GM21528 (cell line): ENCODE measurements around the gene CLEC14A.

Experiments used
- ATAC-seq: cut with Tn5 transposase; IDR thresholded peaks from one replicate; pipeline ENCODE4 v1.9.1; 2021; ENCODE audit warnings: mild to moderate bottlenecking, moderate library complexity; ENCODE audit not compliant: unreplicated experiment, low FRiP score

CLEC14A gene

DNA sequence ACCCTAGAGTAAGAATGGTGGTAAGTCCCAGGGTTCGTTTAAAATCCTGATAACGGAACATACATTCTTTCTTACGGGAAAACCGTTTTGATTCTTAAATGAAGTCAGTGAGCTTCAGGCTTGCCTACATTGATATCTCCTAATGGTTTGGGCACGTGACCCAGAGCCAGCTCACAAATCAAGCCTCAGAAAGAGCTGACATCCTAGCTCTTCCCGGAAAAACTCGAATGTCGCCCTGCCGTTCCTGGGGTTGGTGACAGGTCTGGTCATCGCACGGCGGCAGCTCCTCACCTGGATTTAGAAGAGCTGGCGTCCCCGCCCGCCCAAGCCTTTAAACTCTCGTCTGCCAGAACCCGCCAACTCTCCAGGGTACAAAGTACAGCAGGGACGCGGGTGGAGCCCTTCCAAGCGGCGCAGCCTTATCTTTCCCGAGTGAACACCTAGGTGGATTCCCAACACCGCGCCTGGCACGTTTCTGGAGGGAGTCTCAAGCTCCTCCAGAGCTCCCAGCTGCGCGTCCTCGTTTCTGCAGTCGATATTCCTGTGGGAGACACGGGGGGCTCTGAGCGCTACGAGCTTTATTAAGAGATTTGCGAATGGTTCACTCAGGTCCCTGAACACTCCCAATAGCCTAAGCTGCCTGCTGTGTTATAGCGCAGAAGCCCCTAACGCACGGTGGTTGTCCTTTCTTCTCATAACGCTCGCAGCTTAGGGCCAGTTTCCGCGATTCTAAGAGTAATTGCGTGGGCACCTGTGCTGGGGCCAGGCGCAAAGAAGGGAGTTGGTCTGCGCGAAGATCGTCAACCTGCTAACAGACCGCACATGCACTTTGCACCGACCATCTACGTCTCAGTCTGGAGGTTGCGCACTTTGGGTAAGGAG lies 47.9 kb downstream of the CLEC14A start, which contains the start of gene SSTR1:
SSTR1 (plus strand) TSS at position 169 of the 882 bp plus-strand sequence. CDS start 1,486 bp downstream, outside the sequence.
- ATAC-seq = no peak

- no peak for ATAC-seq
Measured at GRCh38 chr14:38207377-38207735, 48.5 kb downstream of the CLEC14A start.

- no peak for ATAC-seq
Measured at GRCh38 chr14:38206689-38207376, 49.1 kb downstream of the CLEC14A start.

- no peak for ATAC-seq
Measured at GRCh38 chr14:38205949-38206665, 49.8 kb downstream of the CLEC14A start.

DNA sequence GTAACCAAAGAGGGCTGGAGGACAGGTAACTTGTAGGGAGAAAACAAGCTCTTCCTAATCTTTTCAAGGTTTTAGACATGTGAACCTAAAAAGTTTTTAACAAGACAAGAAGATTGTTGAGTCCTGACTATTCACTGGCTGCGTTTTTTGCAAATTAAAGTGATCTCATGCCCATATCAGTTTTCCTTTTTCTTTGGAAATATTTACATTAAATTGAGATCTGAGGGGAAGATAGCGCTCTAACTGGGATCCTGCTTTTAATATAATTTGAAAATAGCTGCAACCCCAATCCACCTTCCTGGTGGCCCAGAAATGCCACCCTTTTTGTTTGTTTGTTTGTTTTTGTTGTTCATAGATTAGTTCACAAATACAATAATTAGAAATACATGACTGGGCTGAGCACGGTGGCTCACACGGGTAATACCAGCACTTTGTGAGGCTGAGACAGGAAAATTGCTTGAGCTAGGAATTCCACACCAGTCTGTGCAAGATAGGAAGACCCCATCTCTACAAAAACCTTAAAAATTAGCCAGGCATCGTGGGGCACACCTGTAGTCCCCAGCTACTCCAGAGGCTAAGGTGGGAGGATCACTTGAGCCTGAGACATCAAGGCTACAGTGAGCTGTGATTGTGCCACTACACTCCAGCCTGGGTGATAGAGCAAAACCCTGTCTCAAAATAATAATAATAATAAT lies 50.6 kb downstream of the CLEC14A start:
- ATAC-seq = no peak

DNA sequence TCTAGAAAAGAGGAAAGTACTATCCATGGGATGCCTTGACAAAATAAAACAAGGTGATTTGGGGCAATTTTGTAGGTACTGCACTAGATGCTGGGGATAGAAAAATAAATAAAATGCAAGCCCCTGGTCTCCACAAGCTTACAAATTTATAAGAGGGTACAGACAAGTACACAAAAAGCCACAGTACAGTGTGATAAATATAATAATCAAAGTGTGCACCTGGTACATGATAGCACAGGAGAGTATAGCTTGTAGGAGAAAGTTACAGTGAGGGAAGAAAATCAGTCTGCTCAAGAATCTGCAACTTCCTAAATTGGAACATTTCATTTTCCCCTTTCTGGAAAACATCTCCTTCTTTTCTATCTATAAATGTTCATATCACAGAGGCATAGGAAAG lies 51.2 kb downstream of the CLEC14A start:
- no peak for ATAC-seq
